Effector CD8-positive, alpha-beta T cell (primary cell): Measurements from ENCODE around the gene TSPAN31.

Experiments used
- DNase-seq: peaks from one replicate; lab custom pipeline; 2025; lab: John Stamatoyannopoulos, UW

Gene TSPAN31

GRCh38 chr12:57722716-57723629 is 21.9 kb upstream of the TSPAN31 start:
- DNase-seq, result no peak

- no peak for DNase-seq
Measured at GRCh38 chr12:57723630-57723962, 21.2 kb upstream of the TSPAN31 start.

- no peak for DNase-seq
Measured at GRCh38 chr12:57724003-57724935, 20.6 kb upstream of the TSPAN31 start.

- no peak for DNase-seq
Measured at GRCh38 chr12:57724936-57725740, 19.7 kb upstream of the TSPAN31 start.

- DNase-seq, result no peak
Measured at GRCh38 chr12:57725851-57726150, 19.0 kb upstream of the TSPAN31 start.

GRCh38 chr12:57726151-57726883 is 18.5 kb upstream of the TSPAN31 start:
- peak; percentile 13 for DNase-seq

GRCh38 chr12:57726884-57727757 is 17.7 kb upstream of the TSPAN31 start:
- no peak for DNase-seq

GRCh38 chr12:57727758-57728395 is 17.0 kb upstream of the TSPAN31 start:
- no peak for DNase-seq

- no peak for DNase-seq
Measured at GRCh38 chr12:57729321-57729844, 15.5 kb upstream of the TSPAN31 start.

- DNase-seq, result no peak
Measured at GRCh38 chr12:57730336-57731067, 14.3 kb upstream of the TSPAN31 start.

- no peak for DNase-seq
Measured at GRCh38 chr12:57731411-57732080, 13.3 kb upstream of the TSPAN31 start.

GRCh38 chr12:57732270-57732669 is 12.6 kb upstream of the TSPAN31 start:
- DNase-seq, result no peak

GRCh38 chr12:57732726-57733593 is 11.9 kb upstream of the TSPAN31 start:
- no peak for DNase-seq

- no peak for DNase-seq
Measured at GRCh38 chr12:57733928-57734327, 10.9 kb upstream of the TSPAN31 start.

- no peak for DNase-seq
Measured at GRCh38 chr12:57734591-57734990, 10.2 kb upstream of the TSPAN31 start.

- DNase-seq, result no peak
Measured at GRCh38 chr12:57735198-57735855, 9.5 kb upstream of the TSPAN31 start.
